ENCODE data around the gene WDR26. TPM values are rescaled to one million over a fixed set of nuclear protein-coding genes. Genes with fewer than 3 reads are reported as not detected.

Gene WDR26
- total RNA-seq, 6 experiments from 2014 or later: 27.2 to 46.8 (median 40.1) TPM

DNA sequence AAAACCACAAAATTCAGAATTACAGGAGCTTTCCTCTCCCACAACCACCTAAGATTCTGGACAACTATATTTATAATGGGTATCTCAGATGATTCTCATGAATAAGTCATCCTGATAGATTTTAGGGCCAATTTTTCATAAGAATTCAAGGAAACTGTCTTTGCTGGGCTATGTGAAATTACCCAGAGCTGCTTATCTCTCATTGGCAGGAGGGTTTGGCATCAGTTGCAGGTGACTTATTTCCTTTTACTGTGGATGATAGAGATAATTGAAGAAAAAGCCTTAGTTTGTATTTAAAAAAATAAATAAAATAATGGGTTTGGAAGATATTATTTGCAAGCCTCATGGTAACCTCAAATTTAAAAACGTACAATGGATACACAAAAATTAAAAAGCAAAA is 38.2 kb upstream of the WDR26 start:
- WGBS (ENCODE audit: insufficient coverage, low coverage, low lambda C conversion rate, missing lambda C conversion rate): 69% methylated on average over 1 of the region's 1 CpG
- Histone ChIP-seq H3K27ac (no peak overlapping the region), H3K27me3 (no peaks in the 10 kb centered on the region), H3K4me1 (no peaks in the 10 kb centered on the region), H3K4me3 (no peak overlapping the region), H3K36me3 (no peaks in the 10 kb centered on the region), H3K9me3 (no peaks in the 10 kb centered on the region)
- intact Hi-C loops (cut with DNase I): no loop called here
- ATAC-seq: no peak
- TF ChIP-seq, protein P1, sequence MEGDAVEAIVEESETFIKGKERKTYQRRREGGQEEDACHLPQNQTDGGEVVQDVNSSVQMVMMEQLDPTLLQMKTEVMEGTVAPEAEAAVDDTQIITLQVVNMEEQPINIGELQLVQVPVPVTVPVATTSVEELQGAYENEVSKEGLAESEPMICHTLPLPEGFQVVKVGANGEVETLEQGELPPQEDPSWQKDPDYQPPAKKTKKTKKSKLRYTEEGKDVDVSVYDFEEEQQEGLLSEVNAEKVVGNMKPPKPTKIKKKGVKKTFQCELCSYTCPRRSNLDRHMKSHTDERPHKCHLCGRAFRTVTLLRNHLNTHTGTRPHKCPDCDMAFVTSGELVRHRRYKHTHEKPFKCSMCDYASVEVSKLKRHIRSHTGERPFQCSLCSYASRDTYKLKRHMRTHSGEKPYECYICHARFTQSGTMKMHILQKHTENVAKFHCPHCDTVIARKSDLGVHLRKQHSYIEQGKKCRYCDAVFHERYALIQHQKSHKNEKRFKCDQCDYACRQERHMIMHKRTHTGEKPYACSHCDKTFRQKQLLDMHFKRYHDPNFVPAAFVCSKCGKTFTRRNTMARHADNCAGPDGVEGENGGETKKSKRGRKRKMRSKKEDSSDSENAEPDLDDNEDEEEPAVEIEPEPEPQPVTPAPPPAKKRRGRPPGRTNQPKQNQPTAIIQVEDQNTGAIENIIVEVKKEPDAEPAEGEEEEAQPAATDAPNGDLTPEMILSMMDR (IDR thresholded peaks at IDR 0.05): no peak
- TF ChIP-seq POLR2A (IDR thresholded peaks at IDR 0.05): no peak
- DNase-seq: no peak

DNA sequence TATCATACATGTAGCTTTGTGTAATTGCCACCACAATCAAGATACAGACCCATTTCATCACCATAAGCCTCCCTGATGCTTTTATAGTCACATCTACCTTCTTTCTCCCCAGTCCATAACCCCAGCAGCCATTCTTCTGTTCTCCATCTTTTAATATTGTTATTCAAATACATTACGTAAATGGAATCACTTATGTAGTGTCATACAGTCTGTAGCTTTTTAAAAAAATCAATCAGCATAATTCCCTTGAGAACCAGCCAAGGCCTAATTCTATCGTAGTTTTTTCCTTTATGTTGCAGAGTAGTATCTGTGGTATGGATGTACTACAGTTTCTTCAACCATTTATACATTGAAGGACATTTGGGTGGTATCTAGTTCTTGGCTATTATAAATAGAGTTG is 31.6 kb upstream of the WDR26 start:
- Histone ChIP-seq H3K36me3 (no peaks in the 10 kb centered on the region), H3K4me3 (no peak overlapping the region), H3K4me1 (no peaks in the 10 kb centered on the region), H3K27ac (no peak overlapping the region), H3K9me3 (no peaks in the 10 kb centered on the region), H3K27me3 (no peaks in the 10 kb centered on the region)
- 94% methylated on average over 2 of the region's 2 CpGs for WGBS (ENCODE audit: insufficient coverage, low coverage, low lambda C conversion rate, missing lambda C conversion rate)
- DNase-seq (no peak), ATAC-seq (no peak)
- TF ChIP-seq, protein P1 (IDR thresholded peaks at IDR 0.05): no peak
- no peak for TF ChIP-seq POLR2A (IDR thresholded peaks at IDR 0.05)
- intact Hi-C loops (cut with DNase I): no loop called here

DNA sequence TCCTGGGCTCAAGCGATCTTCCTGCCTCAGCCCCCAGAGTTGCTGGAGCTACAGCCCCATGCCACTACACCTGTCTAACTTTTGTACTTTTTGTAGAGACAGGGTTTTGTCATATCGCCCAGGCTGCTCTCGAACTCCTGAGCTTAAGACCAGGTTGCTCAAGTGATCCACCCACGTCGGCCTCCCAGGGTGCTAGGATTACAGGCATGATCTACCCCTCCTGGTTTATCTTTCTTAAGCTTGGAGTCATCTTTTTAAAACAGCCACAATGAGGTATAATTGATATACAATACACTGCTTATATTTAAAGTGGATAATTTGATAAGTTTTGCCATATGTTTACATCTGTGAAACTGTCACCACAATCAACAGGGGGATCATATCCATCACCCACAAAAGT is 25.4 kb upstream of the WDR26 start:
- Histone ChIP-seq H3K27ac (no peak overlapping the region), H3K36me3 (no peaks in the 10 kb centered on the region), H3K9me3 (no peaks in the 10 kb centered on the region), H3K27me3 (no peaks in the 10 kb centered on the region), H3K4me3 (no peak overlapping the region), H3K4me1 (peaks cover 0 to 6% (median 0%) of the 10 kb centered on the region in 4 donors)
- ATAC-seq (no peak), DNase-seq (no peak)
- intact Hi-C loops (cut with DNase I): no loop called here
- TF ChIP-seq, protein P1 (IDR thresholded peaks at IDR 0.05): no peak
- TF ChIP-seq POLR2A (IDR thresholded peaks at IDR 0.05): no peak
- WGBS (ENCODE audit: insufficient coverage, low coverage, low lambda C conversion rate, missing lambda C conversion rate): 66% methylated on average over 4 of the region's 5 CpGs

DNA sequence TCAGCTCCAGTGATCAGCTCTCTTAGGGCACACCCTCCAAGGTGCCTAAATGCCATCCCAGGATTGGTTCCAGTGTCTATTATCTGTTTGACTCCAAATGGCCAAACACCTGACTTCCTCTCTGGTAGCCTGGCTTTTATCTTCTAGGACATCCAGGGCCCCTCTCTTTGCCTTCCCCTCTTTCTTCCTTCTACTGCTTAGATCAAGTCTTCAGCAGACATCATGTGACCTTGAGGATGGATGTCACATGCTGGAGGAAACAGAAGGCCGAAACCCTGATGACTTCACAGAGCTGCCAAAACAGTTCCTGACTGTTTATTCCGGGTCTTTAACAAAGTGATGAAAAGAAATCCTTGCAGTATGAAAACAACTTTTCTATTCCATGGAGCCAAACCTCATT is 24.4 kb upstream of the WDR26 start:
- peaks cover 0 to 6% (median 0%) of the 10 kb centered on the region in 4 donors for H3K4me1 ChIP-seq
- 58% methylated on average over 2 of the region's 2 CpGs for WGBS (ENCODE audit: insufficient coverage, low coverage, low lambda C conversion rate, missing lambda C conversion rate)
- H3K27ac ChIP-seq: no peak overlapping the region
- no peaks in the 10 kb centered on the region for H3K36me3 ChIP-seq
- TF ChIP-seq, protein P1 (IDR thresholded peaks at IDR 0.05): no peak
- no peak for TF ChIP-seq POLR2A (IDR thresholded peaks at IDR 0.05)
- intact Hi-C loops (cut with DNase I): no loop called here
- no peaks in the 10 kb centered on the region for H3K9me3 ChIP-seq
- no peak overlapping the region for H3K4me3 ChIP-seq
- peak in 3 of 4 donors; percentile 5 to 33 (median 27) for ATAC-seq
- H3K27me3 ChIP-seq: no peaks in the 10 kb centered on the region
- DNase-seq: no peak

DNA sequence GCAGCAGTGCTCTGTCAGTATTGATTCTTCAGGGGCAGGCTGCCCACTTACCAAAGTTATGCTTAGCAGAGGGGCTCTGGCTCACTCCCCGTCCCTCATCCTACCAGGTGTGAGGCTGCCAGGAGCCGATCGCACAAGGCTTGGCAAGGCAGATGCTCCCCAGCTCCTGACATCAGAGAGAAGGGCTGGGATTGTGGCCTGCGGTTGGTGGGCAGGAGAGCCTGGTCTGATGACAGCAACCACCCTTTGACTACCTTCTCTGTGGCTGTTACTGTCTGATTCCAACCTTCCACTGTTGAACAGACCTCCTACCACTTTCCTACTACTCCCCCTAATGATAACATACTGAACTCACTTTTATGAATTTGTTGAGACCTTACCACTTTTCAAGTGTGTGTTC is 23.7 kb upstream of the WDR26 start:
- H3K9me3 ChIP-seq: no peaks in the 10 kb centered on the region
- TF ChIP-seq, protein P1 (IDR thresholded peaks at IDR 0.05): no peak
- no peak overlapping the region for H3K4me3 ChIP-seq
- ATAC-seq: no peak
- WGBS (ENCODE audit: insufficient coverage, low coverage, low lambda C conversion rate, missing lambda C conversion rate): 80% methylated on average over 1 of the region's 4 CpGs
- peaks cover 0 to 6% (median 0%) of the 10 kb centered on the region in 4 donors for H3K4me1 ChIP-seq
- H3K36me3 ChIP-seq: no peaks in the 10 kb centered on the region
- intact Hi-C loops (cut with DNase I): no loop called here
- DNase-seq: peak in 1 of 3 donors; percentile 25
- no peaks in the 10 kb centered on the region for H3K27me3 ChIP-seq
- no peak overlapping the region for H3K27ac ChIP-seq

Data from right lobe of liver (tissue), 6 donors.